ENCODE data around the gene ZBTB37.

GRCh38 chr1:173818459-173818858 lies 49.7 kb upstream of the ZBTB37 start:
- no peak for TF ChIP-seq POLR2A (IDR thresholded peaks at IDR 0.05)
- no peak for TF ChIP-seq CTCF (IDR thresholded peaks at IDR 0.05)

All from right lobe of liver (tissue), 4 donors.